ENCODE data around the gene RGL2.

DNA sequence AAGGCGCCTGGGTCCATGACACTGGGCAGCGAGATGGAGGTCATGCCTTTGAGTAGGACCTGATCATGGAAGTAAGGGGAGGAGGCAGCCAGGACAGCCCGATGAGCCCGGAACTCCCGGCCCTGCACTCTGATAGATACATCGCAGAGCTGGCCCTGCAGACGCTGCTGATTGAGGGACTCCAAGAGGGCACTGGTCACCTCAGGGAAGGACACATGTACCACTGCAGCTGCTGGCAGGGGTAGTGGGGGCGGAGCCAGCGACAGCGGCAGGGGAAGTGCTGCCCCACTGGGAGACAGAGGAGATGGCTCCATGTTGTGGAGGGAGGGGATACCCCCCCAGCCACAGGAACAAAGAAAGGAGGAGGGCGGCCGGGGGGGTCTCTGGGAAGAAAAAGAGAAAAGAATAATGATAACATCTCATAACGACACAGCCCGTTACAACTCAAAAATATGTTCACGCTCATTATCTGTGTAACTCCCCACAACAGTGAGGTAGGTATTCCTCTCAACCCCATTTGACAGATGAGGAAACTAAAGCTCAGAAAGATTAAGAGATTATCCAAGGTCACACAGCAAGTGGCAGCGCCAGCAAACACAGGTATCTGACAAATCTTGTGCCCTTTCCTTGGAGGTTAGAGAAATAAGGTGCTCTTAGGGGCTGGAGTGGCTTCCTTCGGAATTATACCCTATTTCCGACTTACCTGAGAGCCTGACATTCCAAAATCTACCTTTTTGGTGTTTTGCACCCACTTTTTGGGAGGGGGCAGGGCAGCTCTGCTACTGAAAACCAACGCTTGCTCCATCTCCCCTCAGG lies 18.1 kb upstream of the RGL2 start:
- TF ChIP-seq, protein P1, sequence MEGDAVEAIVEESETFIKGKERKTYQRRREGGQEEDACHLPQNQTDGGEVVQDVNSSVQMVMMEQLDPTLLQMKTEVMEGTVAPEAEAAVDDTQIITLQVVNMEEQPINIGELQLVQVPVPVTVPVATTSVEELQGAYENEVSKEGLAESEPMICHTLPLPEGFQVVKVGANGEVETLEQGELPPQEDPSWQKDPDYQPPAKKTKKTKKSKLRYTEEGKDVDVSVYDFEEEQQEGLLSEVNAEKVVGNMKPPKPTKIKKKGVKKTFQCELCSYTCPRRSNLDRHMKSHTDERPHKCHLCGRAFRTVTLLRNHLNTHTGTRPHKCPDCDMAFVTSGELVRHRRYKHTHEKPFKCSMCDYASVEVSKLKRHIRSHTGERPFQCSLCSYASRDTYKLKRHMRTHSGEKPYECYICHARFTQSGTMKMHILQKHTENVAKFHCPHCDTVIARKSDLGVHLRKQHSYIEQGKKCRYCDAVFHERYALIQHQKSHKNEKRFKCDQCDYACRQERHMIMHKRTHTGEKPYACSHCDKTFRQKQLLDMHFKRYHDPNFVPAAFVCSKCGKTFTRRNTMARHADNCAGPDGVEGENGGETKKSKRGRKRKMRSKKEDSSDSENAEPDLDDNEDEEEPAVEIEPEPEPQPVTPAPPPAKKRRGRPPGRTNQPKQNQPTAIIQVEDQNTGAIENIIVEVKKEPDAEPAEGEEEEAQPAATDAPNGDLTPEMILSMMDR (IDR thresholded peaks at IDR 0.05) = no peak
- no peak for TF ChIP-seq POLR2A (IDR thresholded peaks at IDR 0.05)

Measured in lower leg skin (tissue), 3 donors.